ENCODE results near the gene PLEKHG7. TPM values are rescaled to one million over a fixed set of nuclear protein-coding genes. Genes with fewer than 3 reads are reported as not detected.

The PLEKHG7 gene
- total RNA-seq, 2 donors from 2014 or later, result 0.33 to 1.6 TPM

DNA sequence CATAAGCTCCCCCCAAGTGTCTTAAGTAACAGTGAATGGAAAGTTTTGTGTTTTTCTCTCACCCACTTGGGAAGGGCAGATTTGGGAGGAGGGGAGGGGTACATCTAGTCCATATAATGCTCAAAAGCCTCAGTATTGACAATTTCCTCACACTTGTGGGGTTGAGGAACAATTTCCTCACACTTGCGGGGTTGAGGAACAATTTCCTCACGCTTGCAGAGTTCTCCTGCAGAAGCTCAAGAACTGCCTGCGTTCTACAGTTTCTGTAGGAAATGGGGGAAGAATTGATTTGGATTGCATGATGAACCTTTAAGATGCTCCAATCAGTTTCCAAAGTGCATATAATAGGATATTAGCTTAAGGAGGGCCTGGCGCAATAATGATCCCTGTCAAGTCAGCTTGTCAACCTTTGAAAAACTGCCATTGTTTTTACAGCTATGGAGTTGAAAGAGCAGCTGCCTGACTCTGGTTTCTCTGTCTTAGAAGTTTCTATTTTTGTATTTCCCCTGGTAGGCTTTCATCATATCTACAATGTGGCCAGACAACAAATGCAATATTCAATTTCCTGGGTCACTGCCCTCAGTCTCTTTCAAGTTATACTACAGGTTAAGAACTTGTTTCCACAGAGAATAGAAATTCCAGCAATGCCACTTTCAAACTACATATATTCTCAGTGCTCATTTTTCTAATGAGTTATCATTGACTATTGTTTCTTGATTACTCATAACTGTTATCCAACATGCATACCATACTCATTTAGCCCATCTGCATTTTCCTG is 66.5 kb downstream of the PLEKHG7 start:
- no peak for ATAC-seq
- Histone ChIP-seq H3K36me3 (replicated peaks in 1 of 2; ENCODE audit: insufficient read depth in 1 of 2, low read depth in 2 of 2) (no peaks in the 10 kb centered on the region), H3K4me1 (no peaks in the 10 kb centered on the region), H3K9me3 (no peaks in the 10 kb centered on the region), H3K27ac (no peak overlapping the region), H3K4me3 (no peak overlapping the region), H3K27me3 (no peaks in the 10 kb centered on the region)
- 82 to 91% methylated on average over 4 of the region's 4 CpGs for WGBS, 2 donors
- no peak for DNase-seq
- TF ChIP-seq, protein P1, sequence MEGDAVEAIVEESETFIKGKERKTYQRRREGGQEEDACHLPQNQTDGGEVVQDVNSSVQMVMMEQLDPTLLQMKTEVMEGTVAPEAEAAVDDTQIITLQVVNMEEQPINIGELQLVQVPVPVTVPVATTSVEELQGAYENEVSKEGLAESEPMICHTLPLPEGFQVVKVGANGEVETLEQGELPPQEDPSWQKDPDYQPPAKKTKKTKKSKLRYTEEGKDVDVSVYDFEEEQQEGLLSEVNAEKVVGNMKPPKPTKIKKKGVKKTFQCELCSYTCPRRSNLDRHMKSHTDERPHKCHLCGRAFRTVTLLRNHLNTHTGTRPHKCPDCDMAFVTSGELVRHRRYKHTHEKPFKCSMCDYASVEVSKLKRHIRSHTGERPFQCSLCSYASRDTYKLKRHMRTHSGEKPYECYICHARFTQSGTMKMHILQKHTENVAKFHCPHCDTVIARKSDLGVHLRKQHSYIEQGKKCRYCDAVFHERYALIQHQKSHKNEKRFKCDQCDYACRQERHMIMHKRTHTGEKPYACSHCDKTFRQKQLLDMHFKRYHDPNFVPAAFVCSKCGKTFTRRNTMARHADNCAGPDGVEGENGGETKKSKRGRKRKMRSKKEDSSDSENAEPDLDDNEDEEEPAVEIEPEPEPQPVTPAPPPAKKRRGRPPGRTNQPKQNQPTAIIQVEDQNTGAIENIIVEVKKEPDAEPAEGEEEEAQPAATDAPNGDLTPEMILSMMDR (IDR thresholded peaks at IDR 0.05), result no peak
- no peak for TF ChIP-seq POLR2A (IDR thresholded peaks at IDR 0.05)
- intact Hi-C loops (cut with DNase I), result no loop called here

DNA sequence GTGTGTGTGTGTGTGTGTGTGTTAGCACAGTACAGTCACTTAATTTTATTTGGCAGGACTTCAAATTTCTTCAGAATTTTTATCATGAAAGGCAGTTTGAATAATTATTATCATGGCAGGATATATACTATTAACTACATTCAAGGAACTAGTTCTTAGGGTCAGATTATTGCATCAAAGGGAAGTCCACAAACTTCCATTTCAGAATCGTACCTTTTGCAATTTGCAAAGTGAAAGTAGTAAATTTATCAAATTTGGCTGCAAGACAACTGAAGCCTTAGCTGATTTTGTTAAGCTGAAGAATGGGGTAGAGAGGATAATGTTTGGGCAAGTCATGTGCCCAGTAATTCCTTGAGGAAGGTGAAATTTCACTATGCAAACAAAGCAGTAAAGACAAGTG is 68.2 kb downstream of the PLEKHG7 start:
- Histone ChIP-seq H3K4me3 (no peak overlapping the region), H3K27me3 (no peaks in the 10 kb centered on the region), H3K27ac (no peak overlapping the region), H3K4me1 (no peaks in the 10 kb centered on the region), H3K9me3 (no peaks in the 10 kb centered on the region), H3K36me3 (replicated peaks in 1 of 2; ENCODE audit: insufficient read depth in 1 of 2, low read depth in 2 of 2) (peaks cover 0 to 3% of the 10 kb centered on the region in 2 donors)
- DNase-seq (no peak), ATAC-seq (no peak)
- WGBS, 2 donors, result 19 to 30% methylated on average over 1 of the region's 1 CpG
- no peak for TF ChIP-seq POLR2A (IDR thresholded peaks at IDR 0.05)
- TF ChIP-seq, protein P1 (IDR thresholded peaks at IDR 0.05), result no peak
- intact Hi-C loops (cut with DNase I), result no loop called here

DNA sequence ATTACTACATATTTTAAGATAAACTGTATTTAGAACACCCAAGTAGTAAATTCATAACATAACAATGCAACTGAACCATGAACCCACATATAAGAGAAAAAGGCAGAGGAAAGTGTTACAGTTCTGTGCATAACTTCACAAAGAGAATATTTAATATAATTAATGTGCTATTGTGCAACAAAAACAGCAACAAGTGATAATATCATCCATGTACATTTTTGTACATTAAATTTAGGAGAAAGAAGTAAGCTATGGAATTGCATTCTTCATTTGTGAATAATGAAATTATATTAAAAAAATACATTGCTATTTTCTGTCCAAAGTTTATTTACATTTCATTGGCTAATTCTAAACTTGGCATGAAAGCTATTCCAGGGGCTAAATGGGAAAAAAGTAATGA is 72.6 kb downstream of the PLEKHG7 start:
- DNase-seq (no peak), ATAC-seq (no peak)
- no peak for TF ChIP-seq POLR2A (IDR thresholded peaks at IDR 0.05)
- TF ChIP-seq, protein P1 (IDR thresholded peaks at IDR 0.05), result no peak
- Histone ChIP-seq H3K27me3 (no peaks in the 10 kb centered on the region), H3K27ac (no peak overlapping the region), H3K36me3 (replicated peaks in 1 of 2; ENCODE audit: insufficient read depth in 1 of 2, low read depth in 2 of 2) (peaks cover 0 to 11% of the 10 kb centered on the region in 2 donors), H3K9me3 (no peaks in the 10 kb centered on the region), H3K4me3 (no peak overlapping the region), H3K4me1 (no peaks in the 10 kb centered on the region)
- intact Hi-C loops (cut with DNase I), result no loop called here

DNA sequence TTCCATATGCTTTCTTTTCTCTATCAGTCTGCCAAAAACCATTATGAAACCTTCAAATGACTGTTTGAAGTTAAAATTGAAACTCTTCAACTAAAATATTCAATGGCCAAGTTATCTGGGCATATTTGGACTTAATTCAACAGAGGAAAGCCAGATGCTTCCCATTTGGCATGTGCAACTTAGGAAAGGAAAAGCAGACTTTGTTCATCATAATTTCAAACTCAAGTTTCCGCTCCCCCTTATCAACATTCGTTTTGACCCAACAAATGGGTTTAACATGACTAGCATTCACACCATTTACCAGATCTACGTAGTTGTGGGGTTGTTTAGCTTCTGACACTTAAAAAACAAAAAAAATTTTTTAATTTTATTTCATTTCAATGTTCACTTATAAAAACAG is 75.7 kb downstream of the PLEKHG7 start:
- Histone ChIP-seq H3K9me3 (no peaks in the 10 kb centered on the region), H3K36me3 (replicated peaks in 1 of 2; ENCODE audit: insufficient read depth in 1 of 2, low read depth in 2 of 2) (peaks cover 0 to 11% of the 10 kb centered on the region in 2 donors), H3K4me1 (no peaks in the 10 kb centered on the region), H3K27ac (no peak overlapping the region), H3K4me3 (no peak overlapping the region), H3K27me3 (no peaks in the 10 kb centered on the region)
- ATAC-seq (no peak), DNase-seq (no peak)
- intact Hi-C loops (cut with DNase I), result no loop called here
- WGBS, 2 donors, result 75 to 79% methylated on average over 3 of the region's 3 CpGs
- TF ChIP-seq, protein P1 (IDR thresholded peaks at IDR 0.05), result no peak
- no peak for TF ChIP-seq POLR2A (IDR thresholded peaks at IDR 0.05)

DNA sequence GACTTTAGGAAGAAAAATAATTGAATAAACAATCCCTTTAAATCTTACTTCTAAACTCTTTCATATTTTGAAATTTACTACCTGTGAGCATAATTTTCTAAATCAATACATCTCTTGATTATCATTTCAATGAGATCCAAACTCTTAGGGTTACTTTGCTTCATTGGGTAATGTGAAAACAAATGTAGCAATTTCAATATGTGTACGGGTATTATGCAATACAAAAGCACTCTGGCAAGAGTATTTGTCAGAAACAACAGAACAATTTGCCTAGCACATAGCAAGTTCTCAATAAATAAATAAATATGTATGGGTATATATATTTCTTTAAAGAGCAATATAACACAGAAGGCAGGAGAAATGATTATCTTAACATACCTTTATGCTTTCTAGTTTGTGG is 77.1 kb downstream of the PLEKHG7 start:
- no peaks in the 10 kb centered on the region for H3K4me1 ChIP-seq
- no peaks in the 10 kb centered on the region for H3K27me3 ChIP-seq
- no peaks in the 10 kb centered on the region for H3K9me3 ChIP-seq
- H3K4me3 ChIP-seq, result no peak overlapping the region
- DNase-seq, result no peak
- WGBS, 2 donors, result 58 to 71% methylated on average over 1 of the region's 1 CpG
- peaks cover 0 to 11% of the 10 kb centered on the region in 2 donors for H3K36me3 ChIP-seq (replicated peaks in 1 of 2; ENCODE audit: insufficient read depth in 1 of 2, low read depth in 2 of 2)
- no peak for ATAC-seq
- TF ChIP-seq, protein P1 (IDR thresholded peaks at IDR 0.05), result no peak
- TF ChIP-seq POLR2A (IDR thresholded peaks at IDR 0.05), result no peak
- intact Hi-C loops (cut with DNase I), result no loop called here
- no peak overlapping the region for H3K27ac ChIP-seq

Data from body of pancreas (tissue), 4 donors.